Left renal cortex interstitium (tissue), 4 donors: ENCODE results near the gene ZC3H8. TPM values are rescaled to one million over a fixed set of nuclear protein-coding genes. Genes with fewer than 3 reads are reported as not detected.
"Not testable (repeated sequence)": the region's sequence is repeated elsewhere in the genome, so short reads cannot be mapped to it uniquely, and the experiment has no call there.

Experiments used
- DNase-seq, 4 donors: peaks; one replicate each; pipeline ENCODE4 v3.0.0-alpha.2; 2013; ENCODE audit warnings: low read depth in 4 of 4, low spot score in 2 of 4, missing footprints in 1 of 4
- polyA plus RNA-seq, 4 donors: library from polyadenylated mRNA; unstranded; fragments of 120-200 nt; gene quantifications; one replicate each; pipeline ENCODE4 v1.2.1, GENCODE V29; 2013; ENCODE audit not compliant: insufficient read length in 4 of 4

The ZC3H8 gene
- 10 to 100 TPM; 14.3 to 28.4 (median 20.2) TPM for polyA plus RNA-seq

DNA sequence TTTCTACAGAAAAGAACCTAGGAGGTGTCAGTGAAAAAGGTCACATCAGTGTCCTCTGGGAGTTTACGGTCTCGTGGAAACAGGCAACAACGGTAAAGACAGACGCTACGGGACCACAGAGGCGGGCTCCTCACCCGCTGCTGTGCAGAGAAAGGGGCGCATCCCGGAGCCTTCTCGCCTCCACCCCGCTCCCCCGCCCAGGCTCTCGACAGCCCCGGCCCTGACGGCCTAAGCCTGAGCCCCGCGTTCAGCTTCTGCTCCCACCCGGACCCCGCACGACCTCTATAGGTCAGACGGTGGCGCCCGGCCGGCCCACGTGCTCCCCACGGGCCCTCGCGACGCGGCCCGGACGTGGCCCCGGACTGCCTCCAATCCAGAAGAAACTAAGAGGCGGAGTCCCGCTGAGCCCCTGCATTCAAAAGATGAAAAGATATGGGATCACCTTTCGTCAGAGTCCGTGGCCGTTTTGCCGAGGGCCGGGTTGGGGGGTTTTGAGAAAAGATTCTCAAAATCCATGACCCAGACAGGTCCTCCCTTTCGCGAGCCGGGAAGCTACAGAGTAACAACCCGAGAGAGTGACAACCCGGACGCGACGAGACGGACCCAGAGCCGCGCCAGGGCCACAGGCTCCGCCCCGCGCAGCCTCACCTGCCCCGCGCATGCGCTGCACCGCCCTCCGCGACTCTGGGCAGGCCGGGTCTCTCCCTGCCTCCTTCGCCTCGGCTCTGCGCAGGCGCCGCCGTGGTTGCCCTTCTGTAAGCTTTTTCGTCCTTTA lies at the start of gene ZC3H8:
Gene ZC3H8, minus strand, starts transcription at position 577 of the 775 bp plus-strand sequence. Its CDS starts 61 bp downstream, at position 516.
- peak; percentile 73 to 90 (median 80) for DNase-seq

DNA sequence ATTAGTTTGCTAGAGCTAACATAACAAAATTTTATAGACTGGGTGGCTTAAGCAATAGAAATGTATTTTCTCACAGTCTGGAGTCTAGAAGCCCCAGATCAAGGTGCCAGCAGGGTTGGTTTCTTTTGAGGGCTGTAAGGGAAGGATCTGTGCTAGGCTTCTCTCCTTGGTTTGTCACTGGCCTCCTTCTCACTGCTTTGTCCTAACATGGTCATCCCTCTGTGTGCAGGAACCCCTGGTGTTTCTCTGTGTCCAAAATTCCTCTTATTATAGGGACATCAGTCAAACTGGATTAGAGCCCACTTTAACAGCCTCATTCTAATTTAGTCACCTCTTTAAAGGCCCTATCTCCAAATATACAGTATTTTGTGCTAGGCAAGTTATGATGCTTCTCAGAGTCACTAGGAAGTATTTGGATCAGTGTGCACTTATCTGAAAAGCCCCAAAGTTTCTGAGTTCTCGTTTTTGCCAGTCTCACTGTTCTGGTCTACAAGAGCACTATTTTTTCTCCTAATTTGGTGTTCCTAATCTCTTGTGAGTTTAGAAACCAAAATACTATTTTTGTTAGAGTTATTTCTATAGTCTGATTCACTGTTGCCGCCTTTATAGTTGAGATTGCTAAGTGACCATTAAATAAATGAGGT lies 49.6 kb upstream of the ZC3H8 start:
- no peak for DNase-seq

- no peak for DNase-seq
Observed at GRCh38 chr2:112301973-112302372, 47.1 kb upstream of the ZC3H8 start.

DNA sequence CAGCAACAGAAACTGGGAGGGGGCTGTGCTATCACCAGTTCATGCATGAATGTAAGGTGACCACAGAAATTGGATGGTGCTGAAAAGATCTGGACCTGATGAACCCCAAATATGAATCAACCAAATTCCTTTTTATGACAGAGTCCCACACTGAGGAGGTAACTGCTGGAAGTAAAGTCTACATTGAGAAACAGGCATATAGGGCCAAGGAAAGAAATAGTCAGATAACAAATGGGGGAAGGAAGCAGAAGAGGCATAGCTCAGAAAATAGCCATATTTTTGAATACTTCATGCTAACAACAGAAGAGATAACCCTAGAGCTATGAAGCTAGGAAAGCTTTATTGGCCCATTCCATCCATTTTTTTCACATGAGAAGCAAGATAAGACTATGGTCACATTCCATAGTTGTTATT lies 46.3 kb upstream of the ZC3H8 start:
- DNase-seq: no peak

DNA sequence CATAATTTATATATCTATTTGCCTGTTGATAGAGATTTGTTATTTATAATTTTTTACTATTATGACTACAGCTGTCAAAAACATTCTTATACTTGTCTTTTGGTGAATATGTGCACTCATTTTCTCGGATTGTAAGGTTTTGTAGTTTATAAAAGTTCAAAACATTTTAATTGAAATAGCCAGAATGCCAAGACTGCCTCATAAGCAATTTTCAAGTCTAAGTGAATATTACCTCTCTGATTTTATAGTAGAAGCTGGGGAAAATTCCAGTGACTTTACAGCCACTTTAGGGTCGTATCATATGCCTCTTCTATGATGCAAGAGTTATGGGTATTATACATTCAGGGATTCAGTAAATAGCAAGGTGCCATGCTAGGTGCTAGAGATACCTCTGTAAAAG lies 41.6 kb upstream of the ZC3H8 start:
- DNase-seq: no peak

GRCh38 chr2:112295407-112296078 lies 40.7 kb upstream of the ZC3H8 start:
- DNase-seq: no peak

DNA sequence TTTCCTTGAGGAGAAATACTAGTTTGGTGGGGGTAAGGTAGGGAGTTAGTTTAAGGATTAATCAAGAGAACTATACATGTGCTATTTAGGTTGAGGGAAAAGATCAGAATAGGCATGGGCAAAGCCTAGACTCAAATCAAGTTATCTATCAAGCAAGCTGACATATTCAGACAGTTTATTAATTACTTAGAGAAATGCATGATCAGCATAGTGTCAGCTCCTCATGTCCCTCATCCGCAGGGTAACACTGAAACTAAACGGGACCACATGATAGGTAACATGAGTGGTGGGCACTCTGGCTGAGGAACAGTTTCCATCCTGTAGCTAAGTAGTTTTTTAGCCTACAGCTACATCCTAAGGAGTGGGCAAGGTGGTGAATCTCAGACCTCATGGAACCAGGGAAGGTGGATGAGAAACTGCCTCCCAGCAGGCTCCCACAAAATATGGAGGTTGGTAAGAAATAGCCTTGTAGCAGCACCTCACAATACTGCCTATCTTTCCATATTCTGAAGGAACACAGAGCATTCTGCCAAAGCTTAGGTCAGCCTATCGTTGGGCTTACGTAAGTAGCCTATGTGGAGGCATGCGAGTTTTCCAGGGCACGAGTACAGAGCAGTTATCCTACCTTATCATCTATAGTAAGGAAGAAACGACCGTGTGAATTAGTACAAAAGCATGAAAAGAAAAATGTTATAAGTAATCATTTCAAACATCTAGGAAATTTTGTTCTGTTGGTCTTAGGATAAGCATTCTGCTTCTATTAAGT lies 39.0 kb upstream of the ZC3H8 start:
- no peak for DNase-seq

GRCh38 chr2:112290648-112291047 lies 35.8 kb upstream of the ZC3H8 start:
- DNase-seq: no peak

DNA sequence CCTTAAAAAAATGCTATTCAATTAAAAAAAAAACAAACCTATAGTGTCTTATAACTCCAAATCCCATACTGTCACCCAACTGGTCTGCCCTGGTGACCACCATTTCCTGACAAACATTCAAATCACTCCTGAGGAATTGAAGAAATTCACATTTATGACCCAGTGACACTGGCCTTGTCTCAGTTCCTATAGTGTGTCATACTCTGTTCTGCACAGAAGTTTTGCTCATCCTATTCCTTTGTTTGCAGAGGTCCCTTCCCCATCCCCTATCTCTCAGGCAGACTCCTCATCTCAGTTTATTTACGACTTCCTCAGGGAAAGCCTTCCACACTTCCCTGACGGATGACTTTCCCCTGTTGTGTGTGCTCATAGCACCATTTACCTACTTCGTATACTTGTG lies 35.2 kb upstream of the ZC3H8 start:
- no peak for DNase-seq

- not testable (repeated sequence) for DNase-seq
Observed at GRCh38 chr2:112283535-112283934, 28.7 kb upstream of the ZC3H8 start.

DNA sequence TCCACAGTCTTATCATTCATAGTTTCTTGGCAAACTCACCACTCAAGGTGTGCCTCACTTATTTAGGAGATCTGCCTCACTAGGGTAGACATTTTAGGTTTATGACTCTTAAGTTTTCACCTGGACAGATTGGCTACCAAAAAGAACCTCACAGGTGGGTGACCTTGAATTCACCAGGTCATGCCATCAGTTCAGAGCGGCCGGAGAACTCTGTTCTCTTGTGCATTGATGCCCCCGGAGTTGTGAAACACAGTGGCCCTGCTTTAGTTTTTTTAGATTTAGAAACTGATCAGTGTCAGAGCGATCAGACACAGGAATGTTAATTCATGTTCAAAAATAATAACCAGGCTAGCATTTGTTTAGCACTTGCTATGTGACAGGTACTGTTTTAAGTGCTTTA lies 27.2 kb upstream of the ZC3H8 start:
- DNase-seq: not testable (repeated sequence)

- DNase-seq: no peak
Observed at GRCh38 chr2:112277596-112278220, 22.9 kb upstream of the ZC3H8 start.

GRCh38 chr2:112276954-112277353 lies 22.1 kb upstream of the ZC3H8 start:
- no peak for DNase-seq

DNA sequence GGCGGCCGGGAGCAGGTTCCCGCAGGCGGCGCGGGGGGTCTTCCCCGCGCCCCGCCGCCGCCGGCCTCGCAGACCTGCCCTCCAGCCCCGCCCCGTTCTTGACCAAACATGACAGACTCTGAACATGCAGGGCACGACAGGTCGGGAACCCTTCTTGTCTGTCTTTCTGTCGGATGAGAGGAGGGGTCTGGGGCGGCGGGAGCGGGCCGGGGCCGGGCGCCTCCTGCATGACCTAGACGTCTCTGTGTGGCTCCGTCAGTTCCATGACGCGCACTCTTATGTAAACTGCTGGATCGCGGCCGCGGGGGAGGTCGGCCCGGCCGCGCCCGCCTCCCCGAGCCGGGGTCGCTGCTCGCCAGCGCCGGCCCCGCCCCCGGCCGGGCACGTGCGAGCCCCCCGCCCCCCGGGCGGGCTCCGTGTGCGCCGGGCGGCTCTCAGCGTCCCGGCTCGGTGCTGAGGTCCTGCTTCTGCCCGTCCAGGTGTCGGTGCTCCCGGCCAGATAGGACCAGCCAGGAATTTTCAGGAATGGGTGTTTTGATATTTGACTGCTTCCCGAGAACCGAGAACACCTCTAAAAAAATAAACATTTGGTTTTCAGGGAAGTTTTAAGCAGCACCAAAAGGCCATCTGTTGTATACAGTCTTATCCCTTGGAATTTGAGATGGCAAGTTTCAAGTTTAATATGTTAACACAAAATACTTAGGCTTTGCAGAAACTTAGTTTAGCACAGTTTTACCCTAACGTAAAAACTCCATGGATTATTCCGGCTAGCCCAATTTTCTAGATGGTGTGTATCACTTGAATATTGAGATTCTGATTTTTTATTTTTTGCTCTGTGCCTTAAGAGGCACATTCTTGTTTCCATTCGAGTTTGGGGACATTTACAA lies 21.3 kb upstream of the ZC3H8 start:
- peak; percentile 71 to 80 (median 78) for DNase-seq

DNA sequence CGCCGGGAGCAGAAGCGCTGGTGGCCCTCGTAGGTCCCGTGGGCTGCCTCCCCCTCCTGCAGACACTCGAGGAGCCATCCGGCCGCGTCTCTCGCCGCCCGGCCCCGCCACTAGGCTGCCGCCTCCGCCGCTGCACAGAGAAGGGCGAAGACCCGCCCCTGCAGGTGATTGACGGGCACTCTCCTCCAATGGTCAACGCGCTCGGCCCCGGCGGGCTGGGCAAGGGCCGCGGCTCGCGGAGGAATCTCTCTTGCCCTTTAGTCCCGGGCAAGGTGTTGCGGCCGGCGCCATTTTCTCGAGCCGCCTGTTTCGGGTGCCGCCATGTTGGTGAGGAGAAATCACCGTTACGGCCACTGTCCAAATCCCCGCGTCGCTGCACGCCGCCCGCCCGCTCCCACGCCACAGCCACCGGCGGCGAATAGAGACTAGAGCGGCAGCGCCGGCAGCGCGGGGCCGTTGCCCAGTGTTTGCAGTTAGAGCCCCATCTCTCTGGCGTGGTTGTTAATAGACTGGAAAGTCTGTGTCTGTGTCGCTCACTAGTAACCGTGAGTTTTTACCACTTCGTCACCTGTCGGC lies 20.6 kb upstream of the ZC3H8 start, which contains the start of gene ZC3H6:
Gene ZC3H6, plus strand, starts transcription at position 287 of the 576 bp plus-strand sequence. CDS start 398 bp downstream, outside the sequence.
- DNase-seq: peak; percentile 91 to 98 (median 94)

DNA sequence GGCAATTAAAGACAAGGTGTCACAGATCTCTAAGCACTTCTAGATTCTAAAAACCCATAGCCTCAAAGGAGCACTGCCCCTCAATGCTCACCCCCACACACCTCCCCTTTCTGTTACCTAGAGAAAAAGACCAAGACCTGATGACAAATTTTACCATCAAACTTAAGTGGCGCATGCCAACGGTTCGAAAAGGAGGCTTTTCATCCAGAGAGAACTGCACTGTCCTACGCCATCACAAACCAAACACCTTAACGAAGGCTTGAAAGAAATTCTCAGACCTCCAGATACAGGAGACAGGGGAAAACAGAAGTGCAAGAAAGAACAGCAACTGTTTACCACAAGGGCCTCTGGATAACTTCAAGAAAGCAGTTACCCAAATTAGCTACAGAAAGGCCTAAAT lies 18.5 kb upstream of the ZC3H8 start:
- no peak for DNase-seq

GRCh38 chr2:112272669-112273068 lies 17.8 kb upstream of the ZC3H8 start:
- no peak for DNase-seq

DNA sequence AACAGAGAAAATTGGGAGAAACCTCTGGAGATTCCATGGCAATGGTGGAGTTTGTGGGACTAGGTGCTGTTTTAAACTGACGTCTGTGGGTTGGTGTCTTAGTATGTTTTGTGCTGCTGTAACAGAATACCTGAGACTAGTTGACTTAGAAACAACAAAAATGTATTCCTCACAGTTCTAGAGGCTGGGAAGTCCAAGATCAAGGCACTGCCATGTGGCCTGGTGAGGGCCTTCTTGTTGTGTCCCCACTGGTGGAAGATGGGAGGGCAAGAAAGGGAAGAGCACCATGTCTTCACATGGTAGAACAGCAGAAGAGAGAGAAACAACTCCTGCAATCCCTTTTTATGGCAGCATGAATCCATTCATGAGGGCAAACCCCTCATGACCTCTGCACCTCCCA lies 13.7 kb upstream of the ZC3H8 start:
- DNase-seq: no peak

- no peak for DNase-seq
Observed at GRCh38 chr2:112262876-112263275, 8.0 kb upstream of the ZC3H8 start.
